H1 (cell line): Measurements from ENCODE around the gene CACNA1E.

Experiments used
- BCL11A ChIP-seq, 2 experiments: IDR thresholded peaks; one replicate each; pipeline ENCODE4 v1.6.1; 2011; ENCODE audit warnings: low read depth in 2 of 2, low read length in 2 of 2, mild to moderate bottlenecking in 2 of 2
- EP300 ChIP-seq, 2 experiments: IDR thresholded peaks; 1 replicate in 1 of 2; 2 replicates in 1 of 2; pipeline ENCODE4 v1.6.1; 2011 to 2012; ENCODE audit warnings: low read depth in 2 of 2, low read length in 2 of 2, mild to moderate bottlenecking in 2 of 2, borderline replicate concordance in 1 of 2, inconsistent platforms in 1 of 2, moderate library complexity in 1 of 2
- GABPA ChIP-seq: IDR thresholded peaks from 2 replicates; pipeline ENCODE4 v1.6.1; 2011; ENCODE audit warnings: mild to moderate bottlenecking, low read length, moderate library complexity, borderline replicate concordance; ENCODE audit not compliant: insufficient read depth
- RBBP5 ChIP-seq: IDR thresholded peaks from 2 replicates; pipeline ENCODE4 v1.7.1; 2012; ENCODE audit warnings: low read depth, mild to moderate bottlenecking, inconsistent platforms, low read length, moderate library complexity, borderline replicate concordance
- TF ChIP-seq, protein P1 (sequence below), 3 experiments: IDR thresholded peaks; 1 replicate in 2 of 3; 2 replicates in 1 of 3; pipeline versions ENCODE4 v1.5.1 to v1.6.1; 2011; ENCODE audit warnings: low read length in 3 of 3, mild to moderate bottlenecking in 3 of 3, inconsistent platforms in 2 of 3, low read depth in 1 of 3, moderate library complexity in 1 of 3; ENCODE audit not compliant: insufficient read depth in 1 of 3; ENCODE audit errors: control extremely low read depth in 1 of 3

DNA sequence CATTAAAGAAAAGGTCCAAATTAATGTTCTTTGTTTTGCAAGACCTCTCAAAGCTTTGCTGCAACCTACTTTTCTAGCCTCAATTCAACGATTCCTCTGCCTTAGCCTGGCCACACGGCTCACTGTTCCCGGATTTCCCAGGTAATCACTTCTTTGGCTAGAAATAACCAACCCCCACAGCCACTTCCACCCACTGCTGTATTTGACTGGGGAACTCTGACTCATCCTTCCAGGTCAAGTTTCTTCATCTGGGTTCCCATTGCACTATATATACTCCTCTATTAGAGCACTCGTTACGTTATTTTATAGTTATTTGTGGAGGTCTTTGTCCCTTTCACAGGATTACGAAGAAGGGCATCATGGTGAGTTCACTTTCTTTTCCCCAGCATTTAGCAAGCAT lies 185.9 kb downstream of the CACNA1E start:
- TF ChIP-seq EP300 (IDR thresholded peaks at IDR 0.05; ENCODE audit: borderline replicate concordance in 1 of 2, low read depth in 2 of 2, low read length in 2 of 2) (no peak), RBBP5 (no peak), GABPA (no peak), BCL11A (IDR thresholded peaks at IDR 0.05; ENCODE audit: low read depth in 2 of 2, low read length in 2 of 2) (no peak)
- TF ChIP-seq, protein P1, sequence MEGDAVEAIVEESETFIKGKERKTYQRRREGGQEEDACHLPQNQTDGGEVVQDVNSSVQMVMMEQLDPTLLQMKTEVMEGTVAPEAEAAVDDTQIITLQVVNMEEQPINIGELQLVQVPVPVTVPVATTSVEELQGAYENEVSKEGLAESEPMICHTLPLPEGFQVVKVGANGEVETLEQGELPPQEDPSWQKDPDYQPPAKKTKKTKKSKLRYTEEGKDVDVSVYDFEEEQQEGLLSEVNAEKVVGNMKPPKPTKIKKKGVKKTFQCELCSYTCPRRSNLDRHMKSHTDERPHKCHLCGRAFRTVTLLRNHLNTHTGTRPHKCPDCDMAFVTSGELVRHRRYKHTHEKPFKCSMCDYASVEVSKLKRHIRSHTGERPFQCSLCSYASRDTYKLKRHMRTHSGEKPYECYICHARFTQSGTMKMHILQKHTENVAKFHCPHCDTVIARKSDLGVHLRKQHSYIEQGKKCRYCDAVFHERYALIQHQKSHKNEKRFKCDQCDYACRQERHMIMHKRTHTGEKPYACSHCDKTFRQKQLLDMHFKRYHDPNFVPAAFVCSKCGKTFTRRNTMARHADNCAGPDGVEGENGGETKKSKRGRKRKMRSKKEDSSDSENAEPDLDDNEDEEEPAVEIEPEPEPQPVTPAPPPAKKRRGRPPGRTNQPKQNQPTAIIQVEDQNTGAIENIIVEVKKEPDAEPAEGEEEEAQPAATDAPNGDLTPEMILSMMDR (IDR thresholded peaks at IDR 0.05; ENCODE audit: control extremely low read depth in 1 of 3, insufficient read depth in 1 of 3, low read depth in 1 of 3, low read length in 3 of 3), result no peak
